LNCAP (cell line): ENCODE results near the gene ATP9B.

Source experiments
- CTCF ChIP-seq: fragments of 450-650 bp; IDR thresholded peaks from 2 replicates; pipeline ENCODE4 v1.5.1; 2017; ENCODE audit warnings: mild to moderate bottlenecking

Gene ATP9B

GRCh38 chr18:79397830-79398761 is 328.9 kb downstream of the ATP9B start:
- TF ChIP-seq CTCF, result no peak

- TF ChIP-seq CTCF, result no peak
These were observed 330.3 kb downstream of the ATP9B start for GRCh38 chr18:79399275-79400081.

- TF ChIP-seq CTCF, result no peak
These were observed 330.9 kb downstream of the ATP9B start for GRCh38 chr18:79400091-79400590.

GRCh38 chr18:79400591-79401381 is 331.6 kb downstream of the ATP9B start:
- no peak for TF ChIP-seq CTCF

GRCh38 chr18:79401494-79402208 is 332.5 kb downstream of the ATP9B start:
- no peak for TF ChIP-seq CTCF

GRCh38 chr18:79402209-79402576 is 333.0 kb downstream of the ATP9B start:
- TF ChIP-seq CTCF, result no peak
